ENCODE results near the gene E2F4.

The E2F4 gene

DNA sequence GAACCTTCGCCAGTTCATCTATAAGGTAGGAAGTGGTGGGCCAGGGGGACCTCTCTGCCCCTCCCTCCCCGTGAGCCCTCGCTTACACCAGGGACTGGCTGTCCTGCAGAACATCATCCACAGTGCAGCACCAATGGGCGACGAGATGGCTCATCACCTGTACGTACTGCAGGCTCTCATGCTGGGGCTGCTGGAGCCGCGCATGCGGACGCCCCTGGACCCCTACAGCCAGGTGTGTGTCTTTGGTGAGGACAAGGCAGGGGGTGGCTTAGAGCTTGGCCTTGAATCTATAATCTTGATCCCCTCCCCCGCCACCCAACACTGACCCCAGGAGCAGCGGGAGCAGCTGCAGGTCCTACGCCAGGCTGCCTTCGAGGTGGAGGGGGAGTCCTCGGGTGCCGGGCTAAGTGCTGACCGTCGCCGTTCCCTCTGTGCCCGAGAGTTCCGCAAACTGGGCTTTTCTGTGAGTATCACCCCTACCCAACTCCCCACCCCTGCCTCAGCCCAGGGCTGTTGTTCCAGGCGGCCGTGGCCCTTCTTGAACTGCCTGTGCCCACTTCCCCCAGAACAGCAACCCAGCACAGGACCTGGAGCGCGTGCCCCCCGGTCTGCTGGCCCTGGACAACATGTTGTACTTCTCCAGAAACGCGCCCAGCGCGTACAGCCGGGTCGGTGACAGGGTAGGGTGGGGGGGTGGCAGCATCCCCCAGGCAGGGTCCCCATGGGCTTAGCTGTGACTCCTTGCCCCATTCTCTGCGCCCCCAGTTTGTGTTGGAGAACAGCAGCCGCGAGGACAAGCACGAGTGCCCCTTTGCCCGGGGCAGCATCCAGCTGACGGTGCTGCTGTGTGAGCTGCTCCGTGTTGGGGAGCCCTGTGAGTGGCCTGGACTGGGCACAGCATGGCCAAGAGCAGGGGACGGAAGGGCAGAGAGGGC is 9.7 kb downstream of the E2F4 start:
- no peak for ATAC-seq
- TF ChIP-seq, protein P1, sequence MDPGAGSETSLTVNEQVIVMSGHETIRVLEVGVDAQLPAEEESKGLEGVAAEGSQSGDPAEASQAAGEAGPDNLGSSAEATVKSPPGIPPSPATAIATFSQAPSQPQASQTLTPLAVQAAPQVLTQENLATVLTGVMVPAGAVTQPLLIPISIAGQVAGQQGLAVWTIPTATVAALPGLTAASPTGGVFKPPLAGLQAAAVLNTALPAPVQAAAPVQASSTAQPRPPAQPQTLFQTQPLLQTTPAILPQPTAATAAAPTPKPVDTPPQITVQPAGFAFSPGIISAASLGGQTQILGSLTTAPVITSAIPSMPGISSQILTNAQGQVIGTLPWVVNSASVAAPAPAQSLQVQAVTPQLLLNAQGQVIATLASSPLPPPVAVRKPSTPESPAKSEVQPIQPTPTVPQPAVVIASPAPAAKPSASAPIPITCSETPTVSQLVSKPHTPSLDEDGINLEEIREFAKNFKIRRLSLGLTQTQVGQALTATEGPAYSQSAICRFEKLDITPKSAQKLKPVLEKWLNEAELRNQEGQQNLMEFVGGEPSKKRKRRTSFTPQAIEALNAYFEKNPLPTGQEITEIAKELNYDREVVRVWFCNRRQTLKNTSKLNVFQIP (CRISPR knock-in tag; IDR thresholded peaks at IDR 0.05; ENCODE audit: borderline replicate concordance, low read depth): no peak
- TF ChIP-seq ZNF565 (CRISPR knock-in tag; conservative IDR thresholded peaks at IDR 0.05; ENCODE audit: low read depth) (no peak), BACH2 (CRISPR knock-in tag; IDR thresholded peaks at IDR 0.05; ENCODE audit: borderline replicate concordance) (no peak), ZFP3 (CRISPR knock-in tag; IDR thresholded peaks at IDR 0.05) (no peak), ARNTL (CRISPR knock-in tag; IDR thresholded peaks at IDR 0.05; ENCODE audit: borderline replicate concordance, low read depth) (no peak), ISL1 (CRISPR knock-in tag; IDR thresholded peaks at IDR 0.05) (no peak), ESRRG (CRISPR knock-in tag; IDR thresholded peaks at IDR 0.05) (no peak), PPARA (CRISPR knock-in tag; IDR thresholded peaks at IDR 0.05; ENCODE audit: borderline replicate concordance) (no peak), TCF4 (CRISPR knock-in tag; IDR thresholded peaks at IDR 0.05; ENCODE audit: borderline replicate concordance) (no peak), ZC3H10 (CRISPR knock-in tag; IDR thresholded peaks at IDR 0.05) (no peak), ZNF70 (CRISPR knock-in tag; IDR thresholded peaks at IDR 0.05) (no peak), GLIS3 (CRISPR knock-in tag; IDR thresholded peaks at IDR 0.05) (no peak), RARB (CRISPR knock-in tag; IDR thresholded peaks at IDR 0.05) (no peak)

DNA sequence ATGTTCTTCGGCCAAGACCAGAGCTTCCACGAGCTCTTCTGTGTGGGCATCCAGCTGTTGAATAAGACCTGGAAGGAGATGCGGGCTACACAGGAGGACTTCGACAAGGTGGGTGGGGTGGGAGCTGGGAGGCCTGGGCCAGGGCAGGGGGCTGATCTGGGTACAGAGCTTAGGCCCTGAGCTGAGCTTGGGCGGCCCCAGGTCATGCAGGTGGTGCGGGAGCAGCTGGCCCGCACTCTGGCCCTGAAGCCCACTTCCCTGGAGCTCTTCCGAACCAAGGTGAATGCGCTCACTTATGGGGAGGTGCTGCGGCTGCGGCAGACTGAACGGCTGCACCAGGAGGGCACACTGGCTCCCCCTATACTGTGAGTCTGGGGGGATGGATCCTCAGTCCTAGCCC is 10.5 kb downstream of the E2F4 start:
- no peak for ATAC-seq
- TF ChIP-seq PPARA (CRISPR knock-in tag; IDR thresholded peaks at IDR 0.05; ENCODE audit: borderline replicate concordance) (no peak), CSDC2 (CRISPR knock-in tag; IDR thresholded peaks at IDR 0.05) (no peak), ZFP30 (CRISPR knock-in tag; IDR thresholded peaks at IDR 0.05) (no peak), ARNTL (CRISPR knock-in tag; IDR thresholded peaks at IDR 0.05; ENCODE audit: borderline replicate concordance, low read depth) (no peak), ZNF70 (CRISPR knock-in tag; IDR thresholded peaks at IDR 0.05) (no peak), ZNF8 (CRISPR knock-in tag; IDR thresholded peaks at IDR 0.05) (no peak)
- TF ChIP-seq, protein P2, sequence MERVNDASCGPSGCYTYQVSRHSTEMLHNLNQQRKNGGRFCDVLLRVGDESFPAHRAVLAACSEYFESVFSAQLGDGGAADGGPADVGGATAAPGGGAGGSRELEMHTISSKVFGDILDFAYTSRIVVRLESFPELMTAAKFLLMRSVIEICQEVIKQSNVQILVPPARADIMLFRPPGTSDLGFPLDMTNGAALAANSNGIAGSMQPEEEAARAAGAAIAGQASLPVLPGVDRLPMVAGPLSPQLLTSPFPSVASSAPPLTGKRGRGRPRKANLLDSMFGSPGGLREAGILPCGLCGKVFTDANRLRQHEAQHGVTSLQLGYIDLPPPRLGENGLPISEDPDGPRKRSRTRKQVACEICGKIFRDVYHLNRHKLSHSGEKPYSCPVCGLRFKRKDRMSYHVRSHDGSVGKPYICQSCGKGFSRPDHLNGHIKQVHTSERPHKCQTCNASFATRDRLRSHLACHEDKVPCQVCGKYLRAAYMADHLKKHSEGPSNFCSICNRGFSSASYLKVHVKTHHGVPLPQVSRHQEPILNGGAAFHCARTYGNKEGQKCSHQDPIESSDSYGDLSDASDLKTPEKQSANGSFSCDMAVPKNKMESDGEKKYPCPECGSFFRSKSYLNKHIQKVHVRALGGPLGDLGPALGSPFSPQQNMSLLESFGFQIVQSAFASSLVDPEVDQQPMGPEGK (CRISPR knock-in tag; IDR thresholded peaks at IDR 0.05; ENCODE audit: borderline replicate concordance): no peak

DNA sequence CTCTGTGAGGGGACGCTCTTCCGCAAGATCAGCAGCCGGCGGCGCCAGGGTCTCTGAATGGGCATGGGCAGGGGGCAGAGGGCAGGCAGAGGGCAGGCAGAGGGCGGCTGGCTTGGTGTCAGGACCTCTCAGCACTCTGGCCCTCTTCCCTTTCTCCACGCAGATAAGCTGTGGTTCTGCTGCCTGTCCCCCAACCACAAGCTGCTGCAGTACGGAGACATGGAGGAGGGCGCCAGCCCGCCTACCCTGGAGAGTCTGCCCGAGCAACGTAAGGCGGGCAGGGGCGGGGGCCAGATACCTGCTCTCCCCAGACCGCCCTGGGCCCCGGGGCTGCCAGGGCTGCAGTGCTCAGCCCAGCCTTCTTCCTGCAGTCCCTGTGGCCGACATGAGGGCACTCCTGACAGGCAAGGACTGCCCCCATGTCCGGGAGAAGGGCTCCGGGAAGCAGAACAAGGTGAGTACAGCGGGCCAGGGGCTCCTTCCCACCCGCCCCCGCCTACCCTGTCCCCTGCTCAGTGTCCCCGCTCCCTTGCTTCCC is 11.1 kb downstream of the E2F4 start:
- no peak for ATAC-seq
- TF ChIP-seq CSDC2 (CRISPR knock-in tag; IDR thresholded peaks at IDR 0.05) (no peak), TCF4 (CRISPR knock-in tag; IDR thresholded peaks at IDR 0.05; ENCODE audit: borderline replicate concordance) (no peak), ISL1 (CRISPR knock-in tag; IDR thresholded peaks at IDR 0.05) (no peak), ZNF8 (CRISPR knock-in tag; IDR thresholded peaks at IDR 0.05) (no peak), ZFP30 (CRISPR knock-in tag; IDR thresholded peaks at IDR 0.05) (no peak), ESRRG (CRISPR knock-in tag; IDR thresholded peaks at IDR 0.05) (no peak), ZNF70 (CRISPR knock-in tag; IDR thresholded peaks at IDR 0.05) (no peak), ZC3H10 (CRISPR knock-in tag; IDR thresholded peaks at IDR 0.05) (no peak)
- TF ChIP-seq, protein P1 (CRISPR knock-in tag; IDR thresholded peaks at IDR 0.05; ENCODE audit: borderline replicate concordance, low read depth): no peak
- TF ChIP-seq, protein P2 (CRISPR knock-in tag; IDR thresholded peaks at IDR 0.05; ENCODE audit: borderline replicate concordance): no peak
- TF ChIP-seq, protein P3, sequence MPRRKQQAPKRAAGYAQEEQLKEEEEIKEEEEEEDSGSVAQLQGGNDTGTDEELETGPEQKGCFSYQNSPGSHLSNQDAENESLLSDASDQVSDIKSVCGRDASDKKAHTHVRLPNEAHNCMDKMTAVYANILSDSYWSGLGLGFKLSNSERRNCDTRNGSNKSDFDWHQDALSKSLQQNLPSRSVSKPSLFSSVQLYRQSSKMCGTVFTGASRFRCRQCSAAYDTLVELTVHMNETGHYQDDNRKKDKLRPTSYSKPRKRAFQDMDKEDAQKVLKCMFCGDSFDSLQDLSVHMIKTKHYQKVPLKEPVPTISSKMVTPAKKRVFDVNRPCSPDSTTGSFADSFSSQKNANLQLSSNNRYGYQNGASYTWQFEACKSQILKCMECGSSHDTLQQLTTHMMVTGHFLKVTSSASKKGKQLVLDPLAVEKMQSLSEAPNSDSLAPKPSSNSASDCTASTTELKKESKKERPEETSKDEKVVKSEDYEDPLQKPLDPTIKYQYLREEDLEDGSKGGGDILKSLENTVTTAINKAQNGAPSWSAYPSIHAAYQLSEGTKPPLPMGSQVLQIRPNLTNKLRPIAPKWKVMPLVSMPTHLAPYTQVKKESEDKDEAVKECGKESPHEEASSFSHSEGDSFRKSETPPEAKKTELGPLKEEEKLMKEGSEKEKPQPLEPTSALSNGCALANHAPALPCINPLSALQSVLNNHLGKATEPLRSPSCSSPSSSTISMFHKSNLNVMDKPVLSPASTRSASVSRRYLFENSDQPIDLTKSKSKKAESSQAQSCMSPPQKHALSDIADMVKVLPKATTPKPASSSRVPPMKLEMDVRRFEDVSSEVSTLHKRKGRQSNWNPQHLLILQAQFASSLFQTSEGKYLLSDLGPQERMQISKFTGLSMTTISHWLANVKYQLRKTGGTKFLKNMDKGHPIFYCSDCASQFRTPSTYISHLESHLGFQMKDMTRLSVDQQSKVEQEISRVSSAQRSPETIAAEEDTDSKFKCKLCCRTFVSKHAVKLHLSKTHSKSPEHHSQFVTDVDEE (CRISPR knock-in tag; IDR thresholded peaks at IDR 0.05): no peak

Data from SK-N-SH treated with all-trans-retinoic acid at 6 μM for 48 hours (cell line).